ENCODE results near the gene WDR37. TPM values are rescaled to one million over a fixed set of nuclear protein-coding genes. Genes with fewer than 3 reads are reported as not detected.

Gene WDR37
- total and polyA plus RNA-seq, 9 of the 15 experiments (the other 6 are each of a cell fraction or from before 2014, with no cell fraction given), result 2.3 to 11.6 (median 6.7) TPM

DNA sequence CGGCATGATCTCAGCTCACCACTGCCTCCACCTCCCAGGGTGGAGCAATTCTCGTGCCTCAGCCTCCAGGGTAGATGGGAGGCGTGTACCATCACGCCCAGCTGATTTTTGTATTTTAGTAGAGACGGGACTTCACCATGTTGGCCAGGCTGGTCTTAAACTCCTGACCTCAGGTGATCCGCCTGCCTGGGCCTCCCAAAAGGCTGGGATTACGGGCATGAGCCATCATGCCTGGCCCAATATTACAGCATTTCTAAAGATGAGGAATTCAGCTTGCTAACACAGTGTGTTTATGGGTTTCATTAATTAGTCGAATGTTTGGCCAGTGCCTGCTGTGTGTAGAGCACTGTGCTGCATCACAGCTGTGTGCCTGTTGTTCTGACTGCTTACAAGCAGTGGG, 3.7 kb downstream of the WDR37 start (continued):
- no peak for TF ChIP-seq AFF1 (IDR thresholded peaks at IDR 0.05; ENCODE audit: low read depth in 1 of 2, partially characterized antibody in 2 of 2)

DNA sequence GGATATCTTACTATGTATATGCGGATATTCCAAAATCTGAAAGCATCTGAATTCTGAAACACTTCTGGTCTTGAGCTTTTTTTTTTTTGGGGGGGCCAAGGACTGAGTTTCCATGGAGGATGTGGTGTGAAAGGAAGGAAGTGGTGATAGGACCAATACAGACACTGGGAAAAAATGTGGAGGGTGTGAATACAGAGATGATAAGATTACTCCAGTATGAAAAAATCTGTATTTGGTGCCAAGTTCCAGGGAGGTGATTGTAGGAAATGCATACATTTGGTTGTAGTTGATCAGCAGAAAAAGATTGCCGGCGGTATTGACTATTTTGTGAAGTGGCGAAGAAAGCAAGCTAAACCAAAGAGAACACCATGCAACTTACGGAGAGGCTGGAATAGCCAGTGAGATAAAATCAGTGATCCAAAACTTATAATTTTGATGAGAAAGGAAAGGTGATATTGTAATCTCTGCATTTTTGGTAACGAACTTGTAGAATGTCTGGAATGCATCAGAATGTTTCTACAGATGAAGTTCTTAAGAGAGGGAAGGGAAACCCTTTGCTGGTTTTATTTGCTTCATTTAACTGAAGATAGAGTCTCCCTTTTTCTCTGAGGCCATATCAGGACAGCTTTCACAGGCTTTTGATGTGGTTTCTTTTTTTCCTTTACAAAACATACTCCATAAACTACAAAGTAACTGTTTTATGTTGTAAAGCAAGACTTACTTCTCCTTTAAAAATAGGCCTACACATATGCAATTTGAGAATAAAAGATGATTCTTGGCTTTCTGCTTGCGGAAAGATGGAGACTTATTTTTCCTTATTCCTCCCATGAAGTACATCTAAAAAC, 6.0 kb downstream of the WDR37 start:
- intact Hi-C loops (cut with micrococcal nuclease) (no loop called here), in situ Hi-C loops (cut with MboI) (no loop called here)
- H2AFZ ChIP-seq (ENCODE audit: low read depth, low read length), result no peak overlapping the region
- H3K79me2 ChIP-seq (ENCODE audit: control insufficient read depth, insufficient read depth, low read length), result peaks cover 45% of the 10 kb centered on the region
- no peak for TF ChIP-seq PRMT5 (CRISPR knock-in tag; IDR thresholded peaks at IDR 0.05)
- TF ChIP-seq BMI1 (IDR thresholded peaks at IDR 0.05; ENCODE audit: low read length), result no peak
- TF ChIP-seq ADNP (tag; IDR thresholded peaks at IDR 0.05), result no peak
- TF ChIP-seq ZNF717 (CRISPR knock-in tag; IDR thresholded peaks at IDR 0.05), result no peak
- no peak for TF ChIP-seq ZZZ3 (IDR thresholded peaks at IDR 0.05)
- TF ChIP-seq NCOA2 (IDR thresholded peaks at IDR 0.05; ENCODE audit: partially characterized antibody in 2 of 2), result no peak
- ChIA-PET POLR2A (no interaction called here), CTCF (ENCODE audit: low intra/inter-chr PET ratio) (no interaction called here)
- no peaks in the 10 kb centered on the region for H3K27me3 ChIP-seq (ENCODE audit: control insufficient read depth in 2 of 2, insufficient read depth in 2 of 2, low read length in 2 of 2)
- no peak for ATAC-seq
- no peak for FAIRE-seq
- no peaks in the 10 kb centered on the region for H3K9me1 ChIP-seq (ENCODE audit: control insufficient read depth, insufficient read depth, low read length)
- H3K9me3 ChIP-seq (replicated peaks; ENCODE audit: control insufficient read depth, insufficient read depth, low read depth, low read length), result no peaks in the 10 kb centered on the region
- no peak overlapping the region for H3K27ac ChIP-seq (ENCODE audit: extremely low read depth, low read depth, low read length)
- 92% methylated on average over 7 of the region's 7 CpGs for WGBS (ENCODE audit: insufficient coverage, low coverage, missing lambda C conversion rate)
- BruUV-seq (replicated peaks), result no TSS peak
- H3K9ac ChIP-seq (ENCODE audit: insufficient read depth in 1 of 2, low read depth in 2 of 2, low read length in 2 of 2), result no peak overlapping the region
- peaks cover 20% of the 10 kb centered on the region; the same call in 2 of the 3 replicates for H3K36me3 ChIP-seq (ENCODE audit: control insufficient read depth, insufficient read depth, low read length)
- H3K4me1 ChIP-seq (replicated peaks in 1 of 2; ENCODE audit: control insufficient read depth in 2 of 2, insufficient read depth in 2 of 2, low read length in 2 of 2), result peaks cover 1 to 5% of the 10 kb centered on the region in 2 experiments; a peak in 3 of 5 replicates
- no peak for DNase-seq (ENCODE audit: extremely low read depth in 1 of 4, low spot score in 3 of 4)
- H3K4me3 ChIP-seq, result no peak overlapping the region
- H3K4me2 ChIP-seq (ENCODE audit: insufficient read depth, low read length), result no peak overlapping the region
- no peaks in the 10 kb centered on the region; the same call in 1 of the 2 replicates for H4K20me1 ChIP-seq (replicated peaks; ENCODE audit: control insufficient read depth, insufficient read depth, low read length)

All from K562 (cell line).